GM18909 (cell line): ENCODE measurements around the gene SIRT7.

Experiments
- ATAC-seq: cut with Tn5 transposase; IDR thresholded peaks from one replicate; pipeline ENCODE4 v1.9.1; 2021; ENCODE audit warnings: mild to moderate bottlenecking; ENCODE audit not compliant: unreplicated experiment, poor library complexity

SIRT7 gene

GRCh38 chr17:81917565-81918332 is at the start of gene SIRT7:
Gene SIRT7 (minus strand): TSS chr17:81918176. CDS start chr17:81918131, 45 bp downstream.
- peak; percentile 62 for ATAC-seq

- ATAC-seq, result no peak
Measured at GRCh38 chr17:81967244-81967532, 49.2 kb upstream of the SIRT7 start.

- ATAC-seq, result no peak
Measured at GRCh38 chr17:81966343-81967243, 48.6 kb upstream of the SIRT7 start.

GRCh38 chr17:81964081-81964849 is 46.3 kb upstream of the SIRT7 start:
- no peak for ATAC-seq

GRCh38 chr17:81962499-81963441 is 44.8 kb upstream of the SIRT7 start:
- ATAC-seq, result no peak

GRCh38 chr17:81961521-81962498 is 43.8 kb upstream of the SIRT7 start:
- ATAC-seq, result no peak

GRCh38 chr17:81961087-81961511 is 43.1 kb upstream of the SIRT7 start, which contains the start of gene NOTUM:
Gene NOTUM (minus strand): TSS chr17:81961187. CDS start chr17:81960909, 278 bp downstream.
- ATAC-seq, result no peak

- no peak for ATAC-seq
Measured at GRCh38 chr17:81960130-81960958, 42.4 kb upstream of the SIRT7 start.

- ATAC-seq, result peak; percentile 54
Measured at GRCh38 chr17:81959362-81960129, 41.6 kb upstream of the SIRT7 start.

GRCh38 chr17:81958633-81959342 is 40.8 kb upstream of the SIRT7 start:
- ATAC-seq, result no peak

- no peak for ATAC-seq
Measured at GRCh38 chr17:81957691-81958432, 39.9 kb upstream of the SIRT7 start.

GRCh38 chr17:81956607-81957589 is 38.9 kb upstream of the SIRT7 start:
- no peak for ATAC-seq

GRCh38 chr17:81955756-81956544 is 38.0 kb upstream of the SIRT7 start:
- ATAC-seq, result no peak
